GM06990 (cell line): Measurements from ENCODE around the gene MAP4K1.

Experiments used
- DNase-seq: peaks from one replicate; pipeline ENCODE4 v3.0.0-alpha.2; 2011; ENCODE audit not compliant: insufficient read length; ENCODE audit errors: extremely low read depth
- H3K27me3 ChIP-seq: replicated peaks from 2 replicates; pipeline ENCODE4 v1.6.0; 2011; ENCODE audit warnings: low read length; ENCODE audit not compliant: control insufficient read depth, insufficient read depth
- H3K36me3 ChIP-seq: 2 replicates; pipeline ENCODE4 v1.5.1; 2011; ENCODE audit warnings: low read length; ENCODE audit not compliant: control insufficient read depth, insufficient read depth
- H3K4me3 ChIP-seq: replicated peaks from 2 replicates; pipeline ENCODE4 v1.5.1; 2011; ENCODE audit warnings: low read depth, mild to moderate bottlenecking, control low read depth, low read length
- CTCF ChIP-seq: IDR thresholded peaks from 2 replicates; pipeline ENCODE4 v1.5.1; 2011; ENCODE audit warnings: low read length, control low read depth, mild to moderate bottlenecking, inconsistent platforms; ENCODE audit not compliant: insufficient read depth, poor library complexity, severe bottlenecking

Gene MAP4K1

GRCh38 chr19:38661136-38661535 lies 43.4 kb upstream of the MAP4K1 start:
- DNase-seq = no peak
- no peak overlapping the region for H3K4me3 ChIP-seq
- H3K27me3 ChIP-seq = no peaks in the 10 kb centered on the region
- TF ChIP-seq CTCF = no peak
- peaks cover 6% of the 10 kb centered on the region for H3K36me3 ChIP-seq

GRCh38 chr19:38660724-38661123 lies 43.0 kb upstream of the MAP4K1 start:
- H3K4me3 ChIP-seq = no peak overlapping the region
- no peak for TF ChIP-seq CTCF
- H3K27me3 ChIP-seq = no peaks in the 10 kb centered on the region
- peaks cover 6% of the 10 kb centered on the region for H3K36me3 ChIP-seq
- no peak for DNase-seq

- no peak for TF ChIP-seq CTCF
- H3K27me3 ChIP-seq = no peaks in the 10 kb centered on the region
- peaks cover 6% of the 10 kb centered on the region for H3K36me3 ChIP-seq
- no peak for DNase-seq
- H3K4me3 ChIP-seq = no peak overlapping the region
Observed at GRCh38 chr19:38658462-38659306, 40.9 kb upstream of the MAP4K1 start.

GRCh38 chr19:38657633-38658222 lies 40.0 kb upstream of the MAP4K1 start:
- Histone ChIP-seq H3K27me3 (no peaks in the 10 kb centered on the region), H3K4me3 (no peak overlapping the region), H3K36me3 (peaks cover 5% of the 10 kb centered on the region)
- TF ChIP-seq CTCF = no peak
- DNase-seq = no peak

GRCh38 chr19:38656171-38656981 lies 38.6 kb upstream of the MAP4K1 start:
- DNase-seq = no peak
- H3K36me3 ChIP-seq = peaks cover 4% of the 10 kb centered on the region
- H3K4me3 ChIP-seq = no peak overlapping the region
- H3K27me3 ChIP-seq = no peaks in the 10 kb centered on the region
- no peak for TF ChIP-seq CTCF
